ENCODE data around the gene NEUROD2. TPM values are rescaled to one million over a fixed set of nuclear protein-coding genes. Genes with fewer than 3 reads are reported as not detected.

The NEUROD2 gene
- total and polyA plus RNA-seq, 2 of the 8 experiments (the other 6 are each of a cell fraction or from before 2014, with no cell fraction given) = not detected

DNA sequence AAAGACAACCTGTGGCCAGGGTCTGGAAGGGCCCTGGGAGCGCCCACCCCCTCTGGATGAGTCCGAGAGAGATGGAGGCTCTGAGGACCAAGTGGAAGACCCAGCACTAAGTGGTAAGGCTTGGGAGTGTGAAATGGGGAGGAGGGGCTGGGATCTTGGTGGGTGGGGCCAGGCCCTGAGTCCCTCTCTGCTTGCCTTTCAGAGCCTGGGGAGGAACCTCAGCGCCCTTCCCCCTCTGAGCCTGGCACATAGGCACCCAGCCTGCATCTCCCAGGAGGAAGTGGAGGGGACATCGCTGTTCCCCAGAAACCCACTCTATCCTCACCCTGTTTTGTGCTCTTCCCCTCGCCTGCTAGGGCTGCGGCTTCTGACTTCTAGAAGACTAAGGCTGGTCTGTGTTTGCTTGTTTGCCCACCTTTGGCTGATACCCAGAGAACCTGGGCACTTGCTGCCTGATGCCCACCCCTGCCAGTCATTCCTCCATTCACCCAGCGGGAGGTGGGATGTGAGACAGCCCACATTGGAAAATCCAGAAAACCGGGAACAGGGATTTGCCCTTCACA, 28.0 kb upstream of the NEUROD2 start (continued):
- TF ChIP-seq NANOG (IDR thresholded peaks at IDR 0.05; ENCODE audit: insufficient read depth, low read depth, low read length, poor library complexity, severe bottlenecking) = no peak
